HEK293 (cell line): ENCODE data around the gene GPR35.

Source experiments
- CTCF ChIA-PET: fragments of 350-600 bp; formaldehyde crosslinking; extraction: SDS; loops from one replicate; lab custom pipeline; 2021; ENCODE audit warnings: antibody characterized with exemption; lab: Yijun Ruan, JAX
- POLR2A ChIA-PET: fragments of 300-600 bp; formaldehyde crosslinking; extraction: SDS; loops from one replicate; lab custom pipeline; 2020; ENCODE audit warnings: antibody characterized with exemption, inconsistent platforms; lab: Yijun Ruan, JAX
- H3K27ac ChIP-seq: fragments of 200-500 bp; sonication (Bioruptor generic); 2 replicates; pipeline ENCODE4 v1.5.1; 2014; ENCODE audit warnings: low read depth, low read length, control low read depth, inconsistent platforms; ENCODE audit errors: extremely low read depth
- H3K36me3 ChIP-seq, 2 experiments: fragments of 200-500 bp in 1 of 2; sonication (Bioruptor generic) in 1 of 2; 1 replicate in 1 of 2; 2 replicates in 1 of 2; pipeline ENCODE4 v1.5.1; 2014 to 2017; ENCODE audit warnings: inconsistent platforms in 2 of 2, low read length in 2 of 2; ENCODE audit not compliant: control insufficient read depth in 2 of 2, insufficient read depth in 1 of 2
- H3K4me1 ChIP-seq: fragments of 200-500 bp; sonication (Bioruptor generic); 2 replicates; pipeline ENCODE4 v1.5.1; 2014; ENCODE audit warnings: mild to moderate bottlenecking, low read length, inconsistent platforms; ENCODE audit not compliant: control insufficient read depth, insufficient read depth
- H3K4me3 ChIP-seq: 2 replicates; pipeline ENCODE4 v1.5.1; 2011; ENCODE audit warnings: low read depth, mild to moderate bottlenecking, control low read depth, low read length, moderate library complexity
- H3K9me3 ChIP-seq: fragments of 200-500 bp; sonication (Bioruptor generic); 2 replicates; pipeline ENCODE4 v1.5.1; 2014; ENCODE audit warnings: low read depth, low read length, inconsistent platforms; ENCODE audit not compliant: control insufficient read depth, insufficient read depth
- BCL11B ChIP-seq: fragments of 450-650 bp; formaldehyde crosslinking; IDR thresholded peaks from 2 replicates; pipeline ENCODE4 v1.5.1; 2016; ENCODE audit warnings: low read depth, missing biosample characterization, missing genetic modification characterization
- GLIS1 ChIP-seq: fragments of 450-650 bp; formaldehyde crosslinking; IDR thresholded peaks from 2 replicates; pipeline ENCODE4 v1.5.1; 2016; ENCODE audit warnings: missing biosample characterization, missing genetic modification characterization
- HOXD13 ChIP-seq: sonication (generic); formaldehyde crosslinking; IDR thresholded peaks from 2 replicates; pipeline ENCODE4 v1.8.0; 2022; ENCODE audit warnings: missing genetic modification reagents, borderline replicate concordance
- KLF1 ChIP-seq: fragments of 450-650 bp; formaldehyde crosslinking; IDR thresholded peaks from 2 replicates; pipeline ENCODE4 v1.5.1; 2016; ENCODE audit warnings: missing biosample characterization, missing genetic modification characterization
- MZF1 ChIP-seq: fragments of 450-650 bp; formaldehyde crosslinking; IDR thresholded peaks from 2 replicates; pipeline ENCODE4 v1.5.1; 2017; ENCODE audit warnings: missing biosample characterization, missing genetic modification characterization, borderline replicate concordance
- ZBTB17 ChIP-seq: fragments of 450-650 bp; formaldehyde crosslinking; IDR thresholded peaks from 2 replicates; pipeline ENCODE4 v1.5.1; 2016; ENCODE audit warnings: missing biosample characterization, missing genetic modification characterization
- ZNF138 ChIP-seq: fragments of 450-650 bp; formaldehyde crosslinking; IDR thresholded peaks from 2 replicates; pipeline ENCODE4 v1.5.1; 2016; ENCODE audit warnings: missing biosample characterization, missing genetic modification characterization, borderline replicate concordance
- ZNF184 ChIP-seq: fragments of 450-650 bp; IDR thresholded peaks from 2 replicates; pipeline ENCODE4 v1.5.1; 2018; ENCODE audit warnings: missing biosample characterization, mild to moderate bottlenecking, missing genetic modification characterization
- ZNF19 ChIP-seq: fragments of 450-650 bp; formaldehyde crosslinking; IDR thresholded peaks from 2 replicates; pipeline ENCODE4; 2016; ENCODE audit warnings: missing biosample characterization, missing genetic modification characterization, low read depth
- ZNF2 ChIP-seq: fragments of 450-650 bp; formaldehyde crosslinking; IDR thresholded peaks from 2 replicates; pipeline ENCODE4 v1.5.1; 2016; ENCODE audit warnings: missing biosample characterization, missing genetic modification characterization
- ZNF324 ChIP-seq: fragments of 450-650 bp; formaldehyde crosslinking; IDR thresholded peaks from 2 replicates; pipeline ENCODE4 v1.5.1; 2016; ENCODE audit warnings: missing biosample characterization, missing genetic modification characterization
- ZNF341 ChIP-seq: fragments of 450-650 bp; formaldehyde crosslinking; IDR thresholded peaks from 2 replicates; pipeline ENCODE4; 2016; ENCODE audit warnings: low read depth, missing biosample characterization, missing genetic modification characterization
- ZNF354C ChIP-seq: fragments of 450-650 bp; formaldehyde crosslinking; IDR thresholded peaks from 2 replicates; pipeline ENCODE4 v1.5.1; 2016; ENCODE audit warnings: missing biosample characterization, missing genetic modification characterization, low read depth, borderline replicate concordance
- ZNF530 ChIP-seq: fragments of 450-650 bp; formaldehyde crosslinking; IDR thresholded peaks from 2 replicates; pipeline ENCODE4 v1.5.1; 2016; ENCODE audit warnings: low read depth, missing biosample characterization, missing genetic modification characterization
- ZNF555 ChIP-seq: fragments of 450-650 bp; formaldehyde crosslinking; conservative IDR thresholded peaks from 2 replicates; pipeline ENCODE4 v1.5.1; 2017; ENCODE audit warnings: missing biosample characterization, mild to moderate bottlenecking, missing genetic modification characterization, inconsistent platforms
- ZNF560 ChIP-seq: fragments of 450-650 bp; formaldehyde crosslinking; IDR thresholded peaks from 2 replicates; pipeline ENCODE4 v1.5.1; 2017; ENCODE audit warnings: missing biosample characterization, missing genetic modification characterization, borderline replicate concordance
- ZNF600 ChIP-seq: fragments of 450-650 bp; formaldehyde crosslinking; IDR thresholded peaks from 2 replicates; pipeline ENCODE4 v1.5.1; 2016; ENCODE audit warnings: missing biosample characterization, missing genetic modification characterization
- ZNF610 ChIP-seq: fragments of 450-650 bp; formaldehyde crosslinking; IDR thresholded peaks from 2 replicates; pipeline ENCODE4 v1.5.1; 2016; ENCODE audit warnings: missing biosample characterization, missing genetic modification characterization, borderline replicate concordance
- ZNF626 ChIP-seq: fragments of 450-650 bp; sonication (Bioruptor Pico); formaldehyde crosslinking; IDR thresholded peaks from 2 replicates; pipeline ENCODE4 v1.5.1; 2018; ENCODE audit warnings: missing biosample characterization, missing genetic modification characterization, inconsistent platforms
- ZNF707 ChIP-seq: fragments of 450-650 bp; formaldehyde crosslinking; IDR thresholded peaks from 2 replicates; pipeline ENCODE4 v1.5.1; 2016; ENCODE audit warnings: missing biosample characterization, missing genetic modification characterization
- ZNF777 ChIP-seq: fragments of 450-650 bp; formaldehyde crosslinking; IDR thresholded peaks from 2 replicates; pipeline ENCODE4 v1.5.1; 2017; ENCODE audit warnings: missing biosample characterization, missing genetic modification characterization, borderline replicate concordance
- ZNF837 ChIP-seq: fragments of 450-650 bp; formaldehyde crosslinking; IDR thresholded peaks from 2 replicates; pipeline ENCODE4 v1.5.1; 2016; ENCODE audit warnings: missing biosample characterization, missing genetic modification characterization
- ZSCAN23 ChIP-seq: fragments of 450-650 bp; formaldehyde crosslinking; IDR thresholded peaks from 2 replicates; pipeline ENCODE4 v1.5.1; 2016; ENCODE audit warnings: missing biosample characterization, missing genetic modification characterization
- TF ChIP-seq, protein P1 (sequence below): fragments of 450-650 bp; formaldehyde crosslinking; IDR thresholded peaks from 2 replicates; pipeline ENCODE4 v1.5.1; 2016; ENCODE audit warnings: missing biosample characterization, missing genetic modification characterization
- TF ChIP-seq, protein P2 (sequence below): fragments of 450-650 bp; formaldehyde crosslinking; IDR thresholded peaks from 2 replicates; pipeline ENCODE4 v1.5.1; 2016; ENCODE audit warnings: missing biosample characterization, missing genetic modification characterization
- TF ChIP-seq, protein P3 (sequence below): fragments of 450-650 bp; formaldehyde crosslinking; IDR thresholded peaks from 2 replicates; pipeline ENCODE4 v1.5.1; 2016; ENCODE audit warnings: missing biosample characterization, missing genetic modification characterization
- TF ChIP-seq, protein P4 (sequence below): fragments of 450-650 bp; IDR thresholded peaks from 2 replicates; pipeline ENCODE4 v1.5.1; 2018; ENCODE audit warnings: missing biosample characterization, mild to moderate bottlenecking, missing genetic modification characterization

The GPR35 gene

DNA sequence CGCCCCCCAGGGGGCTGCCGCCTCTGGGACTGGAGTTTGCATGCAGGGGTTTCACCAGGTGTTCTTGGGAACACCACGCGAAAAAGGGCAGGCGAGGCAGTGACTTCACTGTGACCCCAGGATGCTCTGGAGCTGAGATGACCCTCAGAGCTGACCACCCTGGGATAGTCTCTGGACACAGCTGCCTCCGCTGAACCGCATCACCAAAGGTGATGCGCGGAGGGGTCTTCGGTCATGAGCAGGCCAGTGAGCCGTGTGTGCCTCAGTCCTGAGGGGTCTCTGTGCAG, 17.5 kb downstream of the GPR35 start:
- no peak overlapping the region for H3K27ac ChIP-seq
- TF ChIP-seq ZNF184 = no peak
- TF ChIP-seq ZNF530 (tag by site-specific recombination) = no peak
- TF ChIP-seq ZNF610 (tag by site-specific recombination) = no peak
- no peak for TF ChIP-seq ZNF555
- no peak for TF ChIP-seq ZNF324 (tag by site-specific recombination)
- TF ChIP-seq ZNF354C (tag by site-specific recombination) = no peak
- TF ChIP-seq ZNF2 (tag by site-specific recombination) = no peak
- no peak for TF ChIP-seq ZNF341 (tag by site-specific recombination)
- no peak for TF ChIP-seq BCL11B (tag by site-specific recombination)
- TF ChIP-seq, protein P1, sequence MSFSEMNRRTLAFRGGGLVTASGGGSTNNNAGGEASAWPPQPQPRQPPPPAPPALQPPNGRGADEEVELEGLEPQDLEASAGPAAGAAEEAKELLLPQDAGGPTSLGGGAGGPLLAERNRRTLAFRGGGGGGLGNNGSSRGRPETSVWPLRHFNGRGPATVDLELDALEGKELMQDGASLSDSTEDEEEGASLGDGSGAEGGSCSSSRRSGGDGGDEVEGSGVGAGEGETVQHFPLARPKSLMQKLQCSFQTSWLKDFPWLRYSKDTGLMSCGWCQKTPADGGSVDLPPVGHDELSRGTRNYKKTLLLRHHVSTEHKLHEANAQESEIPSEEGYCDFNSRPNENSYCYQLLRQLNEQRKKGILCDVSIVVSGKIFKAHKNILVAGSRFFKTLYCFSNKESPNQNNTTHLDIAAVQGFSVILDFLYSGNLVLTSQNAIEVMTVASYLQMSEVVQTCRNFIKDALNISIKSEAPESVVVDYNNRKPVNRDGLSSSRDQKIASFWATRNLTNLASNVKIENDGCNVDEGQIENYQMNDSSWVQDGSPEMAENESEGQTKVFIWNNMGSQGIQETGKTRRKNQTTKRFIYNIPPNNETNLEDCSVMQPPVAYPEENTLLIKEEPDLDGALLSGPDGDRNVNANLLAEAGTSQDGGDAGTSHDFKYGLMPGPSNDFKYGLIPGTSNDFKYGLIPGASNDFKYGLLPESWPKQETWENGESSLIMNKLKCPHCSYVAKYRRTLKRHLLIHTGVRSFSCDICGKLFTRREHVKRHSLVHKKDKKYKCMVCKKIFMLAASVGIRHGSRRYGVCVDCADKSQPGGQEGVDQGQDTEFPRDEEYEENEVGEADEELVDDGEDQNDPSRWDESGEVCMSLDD (tag by site-specific recombination) = no peak
- no peak for TF ChIP-seq ZSCAN23
- TF ChIP-seq GLIS1 (tag by site-specific recombination) = no peak
- H3K4me1 ChIP-seq = no peaks in the 10 kb centered on the region
- no peaks in the 10 kb centered on the region for H3K9me3 ChIP-seq
- no peak overlapping the region for H3K4me3 ChIP-seq
- no peaks in the 10 kb centered on the region for H3K36me3 ChIP-seq
- ChIA-PET CTCF (interaction anchor here (0.7 to 1.3 kb wide), 2 partner anchors 14 to 1281 kb away, joined by 3 to 4 read pairs; no protein-coding TSS in a partner anchor), POLR2A (no interaction called here)

DNA sequence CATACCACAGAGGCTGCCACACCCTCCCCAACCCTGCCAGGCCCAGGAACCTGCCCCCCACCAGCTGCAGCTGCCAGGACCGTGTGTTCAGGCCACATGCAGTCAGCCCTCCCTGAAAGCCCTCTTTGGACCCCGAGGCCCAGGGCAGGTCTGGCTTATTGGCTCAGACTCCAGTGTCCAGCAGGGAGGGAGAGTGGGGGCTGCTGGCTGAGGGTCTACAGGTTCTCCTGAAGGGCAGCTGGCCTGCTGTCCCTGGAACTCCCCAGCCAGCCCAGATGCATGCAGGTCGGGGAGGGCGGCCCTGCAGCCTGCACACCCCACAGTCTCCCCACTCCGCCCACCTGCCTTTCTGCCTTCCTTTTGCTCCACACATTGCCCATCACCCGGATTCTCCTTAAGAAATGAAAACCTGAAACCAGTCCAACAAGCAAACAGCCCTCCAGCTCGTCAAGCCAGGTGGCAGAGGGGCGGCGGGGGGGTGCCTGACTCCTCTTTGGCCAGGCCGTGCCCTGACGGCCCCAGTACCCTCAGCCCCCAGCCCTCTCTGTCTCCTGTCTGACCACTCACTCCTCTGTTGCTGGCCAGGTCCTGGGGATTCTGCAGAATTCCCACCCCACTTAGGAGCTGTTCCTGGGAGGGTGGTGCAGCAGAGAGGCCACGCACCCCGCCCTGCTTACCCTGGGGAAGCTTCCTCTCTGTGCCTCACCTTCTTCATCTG, 18.0 kb downstream of the GPR35 start:
- H3K27ac ChIP-seq = no peak overlapping the region
- ChIA-PET CTCF (interaction anchor here (0.7 to 1.3 kb wide), 2 partner anchors 13 to 1280 kb away, joined by 3 to 4 read pairs; no protein-coding TSS in a partner anchor), POLR2A (interaction anchor here (0.8 kb wide), 1 partner anchor 14 kb away, joined by 4 read pairs; no protein-coding TSS in a partner anchor)
- no peaks in the 10 kb centered on the region for H3K4me1 ChIP-seq
- H3K9me3 ChIP-seq = no peaks in the 10 kb centered on the region
- H3K36me3 ChIP-seq = no peaks in the 10 kb centered on the region
- no peak overlapping the region for H3K4me3 ChIP-seq
- TF ChIP-seq ZNF600 (no peak), HOXD13 (CRISPR knock-in tag) (no peak), MZF1 (tag by site-specific recombination) (no peak), ZNF19 (tag by site-specific recombination) (no peak), ZNF777 (tag by site-specific recombination) (no peak), KLF1 (tag by site-specific recombination) (no peak), ZNF138 (no peak), ZNF837 (tag by site-specific recombination) (no peak), ZNF626 (no peak), ZBTB17 (tag by site-specific recombination) (no peak), ZNF610 (tag by site-specific recombination) (no peak), ZNF707 (tag by site-specific recombination) (no peak), ZNF560 (tag by site-specific recombination) (no peak)
- TF ChIP-seq, protein P2, sequence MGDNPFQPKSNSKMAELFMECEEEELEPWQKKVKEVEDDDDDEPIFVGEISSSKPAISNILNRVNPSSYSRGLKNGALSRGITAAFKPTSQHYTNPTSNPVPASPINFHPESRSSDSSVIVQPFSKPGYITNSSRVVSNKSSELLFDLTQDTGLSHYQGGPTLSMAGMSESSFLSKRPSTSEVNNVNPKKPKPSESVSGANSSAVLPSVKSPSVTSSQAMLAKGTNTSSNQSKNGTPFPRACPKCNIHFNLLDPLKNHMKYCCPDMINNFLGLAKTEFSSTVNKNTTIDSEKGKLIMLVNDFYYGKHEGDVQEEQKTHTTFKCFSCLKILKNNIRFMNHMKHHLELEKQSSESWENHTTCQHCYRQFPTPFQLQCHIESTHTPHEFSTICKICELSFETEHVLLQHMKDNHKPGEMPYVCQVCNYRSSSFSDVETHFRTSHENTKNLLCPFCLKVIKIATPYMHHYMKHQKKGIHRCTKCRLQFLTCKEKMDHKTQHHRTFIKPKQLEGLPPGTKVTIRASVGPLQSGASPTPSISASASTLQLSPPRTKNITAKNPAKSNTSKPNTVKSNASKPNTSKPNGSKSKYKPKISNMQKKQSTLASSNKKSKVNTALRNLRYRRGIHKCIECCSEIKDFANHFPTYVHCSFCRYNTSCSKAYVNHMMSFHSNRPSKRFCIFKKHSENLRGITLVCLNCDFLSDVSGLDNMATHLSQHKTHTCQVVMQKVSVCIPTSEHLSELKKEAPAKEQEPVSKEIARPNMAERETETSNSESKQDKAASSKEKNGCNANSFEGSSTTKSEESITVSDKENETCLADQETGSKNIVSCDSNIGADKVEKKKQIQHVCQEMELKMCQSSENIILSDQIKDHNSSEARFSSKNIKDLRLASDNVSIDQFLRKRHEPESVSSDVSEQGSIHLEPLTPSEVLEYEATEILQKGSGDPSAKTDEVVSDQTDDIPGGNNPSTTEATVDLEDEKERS (tag by site-specific recombination) = no peak
- TF ChIP-seq, protein P3, sequence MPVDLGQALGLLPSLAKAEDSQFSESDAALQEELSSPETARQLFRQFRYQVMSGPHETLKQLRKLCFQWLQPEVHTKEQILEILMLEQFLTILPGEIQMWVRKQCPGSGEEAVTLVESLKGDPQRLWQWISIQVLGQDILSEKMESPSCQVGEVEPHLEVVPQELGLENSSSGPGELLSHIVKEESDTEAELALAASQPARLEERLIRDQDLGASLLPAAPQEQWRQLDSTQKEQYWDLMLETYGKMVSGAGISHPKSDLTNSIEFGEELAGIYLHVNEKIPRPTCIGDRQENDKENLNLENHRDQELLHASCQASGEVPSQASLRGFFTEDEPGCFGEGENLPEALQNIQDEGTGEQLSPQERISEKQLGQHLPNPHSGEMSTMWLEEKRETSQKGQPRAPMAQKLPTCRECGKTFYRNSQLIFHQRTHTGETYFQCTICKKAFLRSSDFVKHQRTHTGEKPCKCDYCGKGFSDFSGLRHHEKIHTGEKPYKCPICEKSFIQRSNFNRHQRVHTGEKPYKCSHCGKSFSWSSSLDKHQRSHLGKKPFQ (tag by site-specific recombination) = no peak
- TF ChIP-seq, protein P4, sequence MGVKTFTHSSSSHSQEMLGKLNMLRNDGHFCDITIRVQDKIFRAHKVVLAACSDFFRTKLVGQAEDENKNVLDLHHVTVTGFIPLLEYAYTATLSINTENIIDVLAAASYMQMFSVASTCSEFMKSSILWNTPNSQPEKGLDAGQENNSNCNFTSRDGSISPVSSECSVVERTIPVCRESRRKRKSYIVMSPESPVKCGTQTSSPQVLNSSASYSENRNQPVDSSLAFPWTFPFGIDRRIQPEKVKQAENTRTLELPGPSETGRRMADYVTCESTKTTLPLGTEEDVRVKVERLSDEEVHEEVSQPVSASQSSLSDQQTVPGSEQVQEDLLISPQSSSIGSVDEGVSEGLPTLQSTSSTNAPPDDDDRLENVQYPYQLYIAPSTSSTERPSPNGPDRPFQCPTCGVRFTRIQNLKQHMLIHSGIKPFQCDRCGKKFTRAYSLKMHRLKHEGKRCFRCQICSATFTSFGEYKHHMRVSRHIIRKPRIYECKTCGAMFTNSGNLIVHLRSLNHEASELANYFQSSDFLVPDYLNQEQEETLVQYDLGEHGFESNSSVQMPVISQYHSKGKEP (tag by site-specific recombination) = no peak
